Panc1 (cell line): Measurements from ENCODE around the gene TFAP2D. TPM values are rescaled to one million over a fixed set of nuclear protein-coding genes. Genes with fewer than 3 reads are reported as not detected.

ENCODE experiments used
- ATAC-seq: fragments of 200-7000 bp; cut with Tn5 transposase; 2 replicates; pipeline ENCODE4 v1.9.1; 2020; ENCODE audit warnings: mild to moderate bottlenecking, moderate library complexity
- BruUV-seq: library from RNA; stranded (reverse); fragments of 400-500 nt; replicated peaks from 2 replicates; lab custom pipeline; 2021; lab: Mats Ljungman, UMichigan
- CTCF ChIA-PET: fragments of 300-600 bp; sonication (Branson Sonifier 250); formaldehyde crosslinking; loops from one replicate; lab custom pipeline; 2022; ENCODE audit warnings: antibody characterized with exemption; lab: Charles Lee
- POLR2A ChIA-PET: fragments of 300-600 bp; sonication (Branson Sonifier 250); formaldehyde crosslinking; loops from one replicate; lab custom pipeline; 2022; ENCODE audit warnings: antibody characterized with exemption; lab: Charles Lee
- DNase-seq: peaks from one replicate; pipeline ENCODE4 v3.0.0-alpha.2; 2010; ENCODE audit warnings: low read depth, low spot score
- H3K27ac ChIP-seq: 2 replicates; pipeline ENCODE4 v1.5.1; 2011; ENCODE audit warnings: mild to moderate bottlenecking, low read length, inconsistent platforms
- H3K27me3 ChIP-seq: fragments of 200-500 bp; sonication (Bioruptor generic); 2 replicates; pipeline ENCODE4 v1.6.0; 2014; ENCODE audit warnings: low read length, inconsistent platforms; ENCODE audit not compliant: control insufficient read depth, insufficient read depth
- H3K36me3 ChIP-seq: fragments of 200-500 bp; sonication (Bioruptor generic); 2 replicates; pipeline ENCODE4 v1.5.1; 2014; ENCODE audit warnings: inconsistent platforms, mild to moderate bottlenecking, low read length, moderate library complexity; ENCODE audit not compliant: control insufficient read depth, insufficient read depth
- H3K4me1 ChIP-seq: 2 replicates; pipeline ENCODE4 v1.5.1; 2011; ENCODE audit warnings: inconsistent platforms, mild to moderate bottlenecking, low read length, moderate library complexity; ENCODE audit not compliant: control insufficient read depth, insufficient read depth
- H3K4me3 ChIP-seq, 2 experiments: 2 replicates each; pipeline ENCODE4 v1.5.1; 2011 to 2012; ENCODE audit warnings: low read depth in 2 of 2, low read length in 2 of 2, mild to moderate bottlenecking in 2 of 2, inconsistent platforms in 1 of 2, moderate library complexity in 1 of 2
- H3K9me3 ChIP-seq: fragments of 200-500 bp; sonication (Bioruptor generic); 2 replicates; pipeline ENCODE4 v1.5.1; 2014; ENCODE audit warnings: low read depth, mild to moderate bottlenecking, inconsistent platforms, low read length, moderate library complexity; ENCODE audit not compliant: control insufficient read depth, insufficient read depth
- POLR2AphosphoS5 ChIP-seq: IDR thresholded peaks from 2 replicates; pipeline ENCODE4 v1.6.1; 2012; ENCODE audit warnings: mild to moderate bottlenecking, low read depth, low read length, moderate library complexity
- REST ChIP-seq, 2 experiments: IDR thresholded peaks; 2 replicates each; pipeline ENCODE4 v1.6.1; 2011 to 2012; ENCODE audit warnings: low read depth in 2 of 2, control low read depth in 1 of 2, low read length in 1 of 2, mild to moderate bottlenecking in 1 of 2, moderate library complexity in 1 of 2; ENCODE audit not compliant: insufficient read depth in 1 of 2
- SIN3A ChIP-seq: IDR thresholded peaks from 2 replicates; pipeline ENCODE4 v1.6.1; 2012; ENCODE audit warnings: low read depth, mild to moderate bottlenecking, low read length, moderate library complexity, borderline replicate concordance; ENCODE audit not compliant: insufficient read depth
- TCF7L2 ChIP-seq: IDR thresholded peaks from 2 replicates; pipeline ENCODE4 v1.6.1; 2011; ENCODE audit warnings: mild to moderate bottlenecking, low read depth, low read length, inconsistent platforms
- in situ Hi-C: cut with HindIII; loops from 2 replicates; pipeline ENCODE4 v1.10.0; 2016; ENCODE audit warnings: low sequenced_read_pairs, low pct_unique_long_range_greater_than_20kb
- intact Hi-C: fragments of 100-400 bp; cut with micrococcal nuclease; formaldehyde crosslinking; loops from one replicate; pipeline ENCODE4 v1.10.0; 2022; ENCODE audit not compliant: unreplicated experiment
- total RNA-seq: library from RNA; stranded (reverse); gene quantifications from one replicate; pipeline ENCODE4 v1.2.1, GENCODE V29; 2021; ENCODE audit not compliant: unreplicated experiment
- TF ChIP-seq, protein P1 (sequence below): fragments of 450-650 bp; IDR thresholded peaks from 2 replicates; pipeline ENCODE4 v1.5.1; 2017; ENCODE audit warnings: mild to moderate bottlenecking

Gene TFAP2D
- total RNA-seq, 1 experiment from 2014 or later = not detected

GRCh38 chr6:50818020-50818419 is 104.7 kb downstream of the TFAP2D start:
- POLR2A ChIA-PET = no interaction called here
- intact Hi-C loops (loop anchor here (5.0 kb wide), 4 partner anchors 534 to 1204 kb away; no protein-coding TSS in a partner anchor), in situ Hi-C loops (no loop called here)
- DNase-seq (no peak), ATAC-seq (no peak)
- Histone ChIP-seq H3K4me3 (no peak overlapping the region), H3K27me3 (peaks cover 30% of the 10 kb centered on the region), H3K27ac (no peak overlapping the region), H3K9me3 (no peaks in the 10 kb centered on the region), H3K36me3 (no peaks in the 10 kb centered on the region), H3K4me1 (no peaks in the 10 kb centered on the region)
- no peak for TF ChIP-seq POLR2AphosphoS5
- no peak for TF ChIP-seq REST (IDR thresholded peaks at IDR 0.05; ENCODE audit: insufficient read depth in 1 of 2, low read depth in 2 of 2, low read length in 1 of 2)
- no peak for TF ChIP-seq TCF7L2
- TF ChIP-seq, protein P1, sequence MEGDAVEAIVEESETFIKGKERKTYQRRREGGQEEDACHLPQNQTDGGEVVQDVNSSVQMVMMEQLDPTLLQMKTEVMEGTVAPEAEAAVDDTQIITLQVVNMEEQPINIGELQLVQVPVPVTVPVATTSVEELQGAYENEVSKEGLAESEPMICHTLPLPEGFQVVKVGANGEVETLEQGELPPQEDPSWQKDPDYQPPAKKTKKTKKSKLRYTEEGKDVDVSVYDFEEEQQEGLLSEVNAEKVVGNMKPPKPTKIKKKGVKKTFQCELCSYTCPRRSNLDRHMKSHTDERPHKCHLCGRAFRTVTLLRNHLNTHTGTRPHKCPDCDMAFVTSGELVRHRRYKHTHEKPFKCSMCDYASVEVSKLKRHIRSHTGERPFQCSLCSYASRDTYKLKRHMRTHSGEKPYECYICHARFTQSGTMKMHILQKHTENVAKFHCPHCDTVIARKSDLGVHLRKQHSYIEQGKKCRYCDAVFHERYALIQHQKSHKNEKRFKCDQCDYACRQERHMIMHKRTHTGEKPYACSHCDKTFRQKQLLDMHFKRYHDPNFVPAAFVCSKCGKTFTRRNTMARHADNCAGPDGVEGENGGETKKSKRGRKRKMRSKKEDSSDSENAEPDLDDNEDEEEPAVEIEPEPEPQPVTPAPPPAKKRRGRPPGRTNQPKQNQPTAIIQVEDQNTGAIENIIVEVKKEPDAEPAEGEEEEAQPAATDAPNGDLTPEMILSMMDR = no peak
- TF ChIP-seq SIN3A = no peak
- CTCF ChIA-PET = interaction anchor here (0.7 kb wide), 1 partner anchor 18 kb away, joined by 4 read pairs; no protein-coding TSS in a partner anchor
- BruUV-seq = no TSS peak

- intact Hi-C loops = loop anchor here (5.0 kb wide), 4 partner anchors 534 to 1204 kb away; no protein-coding TSS in a partner anchor
- H3K36me3 ChIP-seq = no peaks in the 10 kb centered on the region
- CTCF ChIA-PET = interaction anchor here (0.6 to 0.7 kb wide), 2 partner anchors 18 to 675 kb away, joined by 4 to 5 read pairs; no protein-coding TSS in a partner anchor
- H3K27ac ChIP-seq = no peak within 1 kb of the TSS
- peaks cover 30% of the 10 kb centered on the region for H3K27me3 ChIP-seq
- ATAC-seq (no peak), DNase-seq (no peak)
- in situ Hi-C loops = no loop called here
- H3K9me3 ChIP-seq = no peaks in the 10 kb centered on the region
- H3K4me3 ChIP-seq = peak within 1 kb of the TSS; percentile 3 to 36; a peak in 3 of 4 replicates
- H3K4me1 ChIP-seq = no peaks in the 10 kb centered on the region
- no TSS peak for BruUV-seq
- TF ChIP-seq TCF7L2 = no peak
- no peak for TF ChIP-seq REST (IDR thresholded peaks at IDR 0.05; ENCODE audit: insufficient read depth in 1 of 2, low read depth in 2 of 2, low read length in 1 of 2)
- TF ChIP-seq POLR2AphosphoS5 = no peak
- TF ChIP-seq SIN3A = no peak
- TF ChIP-seq, protein P1 = no peak
- POLR2A ChIA-PET = no interaction called here
These were observed 105.3 kb downstream of the TFAP2D start, which contains the start of gene TFAP2B for GRCh38 chr6:50818673-50819072. Gene TFAP2B, plus strand, starts transcription at chr6:50818871. Its CDS starts 21 bp downstream, at chr6:50818892.
